AG10803 (cell line): ENCODE results near the gene NR4A3.

Source experiments
- DNase-seq: peaks from one replicate; pipeline ENCODE4 v3.0.0; 2010; ENCODE audit warnings: low read depth
- H3K4me3 ChIP-seq: 2 replicates; pipeline ENCODE4 v1.5.1; 2011; ENCODE audit warnings: mild to moderate bottlenecking, low read length, control low read depth
- CTCF ChIP-seq: conservative IDR thresholded peaks from 2 replicates; pipeline ENCODE4 v1.5.1; 2011; ENCODE audit warnings: mild to moderate bottlenecking, low read length, control low read depth, inconsistent platforms

NR4A3 gene

GRCh38 chr9:99866398-99866797, 44.7 kb downstream of the NR4A3 start:
- no peak overlapping the region for H3K4me3 ChIP-seq
- TF ChIP-seq CTCF: no peak
- DNase-seq: no peak

GRCh38 chr9:99867536-99867935, 45.9 kb downstream of the NR4A3 start:
- no peak for TF ChIP-seq CTCF
- DNase-seq: peak; percentile 38

GRCh38 chr9:99867968-99868367, 46.3 kb downstream of the NR4A3 start:
- DNase-seq: no peak
- no peak for TF ChIP-seq CTCF
- no peak overlapping the region for H3K4me3 ChIP-seq

More at GRCh38 chr9:99867536-99867935, 45.9 kb downstream of the NR4A3 start:
- no peak overlapping the region for H3K4me3 ChIP-seq

DNA sequence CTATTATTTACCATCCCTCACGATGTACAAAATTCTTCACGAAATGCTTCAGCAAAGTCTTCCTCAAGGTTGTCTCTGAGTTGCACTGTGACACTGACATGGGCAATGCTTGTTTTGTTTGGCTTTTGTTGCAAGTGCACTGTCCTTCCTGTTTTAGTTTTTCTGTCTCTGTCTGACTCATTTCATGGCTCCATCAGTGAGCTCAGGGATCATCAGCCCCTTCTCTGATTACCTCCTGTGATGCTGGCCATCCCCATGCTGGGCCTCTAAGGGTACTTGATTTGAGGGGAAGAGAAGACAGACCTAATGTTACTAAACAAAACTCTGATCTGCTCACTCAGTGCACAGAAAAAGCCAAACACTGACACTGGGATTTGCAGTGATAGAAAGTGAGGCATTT, 47.2 kb downstream of the NR4A3 start:
- DNase-seq: no peak
- no peak overlapping the region for H3K4me3 ChIP-seq
- TF ChIP-seq CTCF: no peak

DNA sequence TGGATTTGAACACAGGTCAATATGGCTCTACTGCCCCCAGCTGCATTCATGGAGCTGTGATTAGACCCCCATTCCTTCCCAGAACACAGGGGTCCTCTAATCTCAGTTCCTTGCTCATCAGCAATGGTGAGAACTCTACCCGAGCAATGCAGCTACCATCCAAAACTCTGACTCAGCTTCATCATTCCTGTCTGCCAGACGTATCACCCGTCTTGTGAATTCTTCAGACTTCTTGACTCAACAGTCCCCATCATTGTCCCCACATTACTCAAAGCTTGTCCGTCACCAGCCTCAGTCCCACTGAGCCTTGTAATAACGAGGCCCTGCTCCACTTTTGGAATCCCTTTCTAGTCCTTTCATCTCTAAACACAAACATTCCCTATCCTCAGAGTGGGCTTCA, 48.4 kb downstream of the NR4A3 start:
- peak; percentile 47 for DNase-seq
- no peak overlapping the region for H3K4me3 ChIP-seq
- no peak for TF ChIP-seq CTCF

DNA sequence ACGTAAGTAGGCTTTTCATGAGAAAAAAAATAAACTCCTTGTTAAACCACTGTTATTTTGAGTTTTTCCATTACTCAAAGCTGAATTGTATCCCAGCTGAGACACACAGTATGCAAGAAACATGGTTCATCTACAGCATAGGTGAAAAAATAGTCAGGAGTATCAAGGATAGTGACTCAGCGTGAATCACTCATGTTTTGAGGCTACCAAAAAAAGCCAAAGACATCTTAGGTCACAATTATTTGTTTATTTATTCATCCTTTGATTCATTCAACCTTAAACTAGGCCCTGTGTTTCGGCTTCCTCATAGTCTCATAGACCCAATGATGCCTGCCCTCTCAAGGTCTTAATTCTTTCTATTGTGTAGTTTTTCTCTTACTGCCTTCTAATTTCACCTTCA, 51.8 kb downstream of the NR4A3 start:
- no peak for TF ChIP-seq CTCF
- H3K4me3 ChIP-seq: no peak overlapping the region
- peak; percentile 47 for DNase-seq

DNA sequence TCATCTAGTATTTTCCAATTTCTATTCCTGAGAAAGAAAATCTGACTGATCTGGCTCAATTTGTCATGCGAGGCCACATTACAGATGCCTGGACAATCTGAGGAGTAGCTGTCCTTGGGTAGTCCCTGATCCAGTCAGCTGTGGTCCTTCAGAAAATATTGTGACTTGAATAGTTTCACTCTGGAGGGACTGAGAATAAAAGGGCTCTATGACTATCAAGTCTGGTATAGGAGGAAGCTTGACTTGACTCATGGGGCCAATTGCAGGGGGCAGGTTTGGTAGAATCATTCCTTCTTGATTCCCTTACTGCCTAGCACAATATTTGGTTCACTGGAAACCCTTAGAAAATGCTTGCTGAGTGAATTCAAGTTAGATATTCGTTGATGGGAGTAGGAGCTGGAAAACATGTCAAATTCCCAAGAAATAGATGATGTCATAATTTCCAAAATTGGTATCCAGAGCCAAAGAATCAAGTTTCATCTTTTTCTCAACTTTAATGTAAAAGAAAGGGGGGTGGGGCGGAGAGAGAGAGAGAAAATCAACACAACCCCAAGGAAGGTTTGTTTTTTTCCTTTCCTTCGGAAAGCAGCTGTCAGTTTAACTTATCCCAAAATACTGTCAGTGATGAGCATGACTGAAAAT, 52.4 kb downstream of the NR4A3 start:
- H3K4me3 ChIP-seq: no peak overlapping the region
- no peak for DNase-seq
- no peak for TF ChIP-seq CTCF
